Measurements from ENCODE around the gene COL4A2.

Gene COL4A2

GRCh38 chr13:110407021-110407420 is 99.9 kb downstream of the COL4A2 start:
- DNase-seq = no peak

DNA sequence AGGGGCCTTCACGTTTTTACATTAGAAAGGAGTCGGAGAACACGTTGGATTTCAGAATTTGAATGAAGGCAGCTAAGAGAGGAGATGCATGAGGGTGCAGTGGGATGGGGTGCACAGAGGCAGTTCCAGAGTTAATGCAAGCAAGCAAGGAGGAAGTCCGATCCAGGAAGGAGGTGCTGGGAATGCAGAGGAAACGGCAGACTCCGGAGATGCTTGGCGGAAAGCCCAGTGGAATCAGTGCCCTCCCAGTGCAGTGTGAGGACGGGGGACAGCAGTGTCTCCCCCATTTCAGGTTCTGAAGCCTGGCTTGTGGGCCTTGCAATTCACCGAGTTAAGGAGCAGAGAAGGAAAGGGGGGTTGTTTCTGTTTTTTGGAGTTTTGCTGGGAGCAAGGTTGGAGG is 100.4 kb downstream of the COL4A2 start:
- no peak for DNase-seq

- DNase-seq = no peak
Measured at GRCh38 chr13:110408286-110408685, 101.2 kb downstream of the COL4A2 start.

DNA sequence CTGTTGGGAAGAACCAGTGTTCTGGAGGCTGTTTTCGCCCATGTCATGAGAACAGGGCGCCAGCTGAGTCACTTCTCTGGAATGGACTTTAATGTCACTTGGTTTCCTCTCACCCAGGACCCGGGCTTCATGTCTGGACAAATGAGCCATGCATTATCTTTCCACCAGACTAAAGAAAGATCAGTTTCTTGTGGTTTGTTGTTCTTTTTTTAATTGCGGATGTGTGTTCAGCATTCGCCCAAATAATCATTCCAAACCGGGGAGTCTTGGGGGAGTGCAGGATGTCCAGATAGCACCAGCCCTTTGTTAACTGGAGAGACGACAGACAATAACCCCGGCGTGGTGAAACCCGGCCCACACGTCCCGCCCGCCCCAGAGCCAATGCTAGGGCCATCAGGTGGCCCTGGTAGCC is 102.5 kb downstream of the COL4A2 start:
- DNase-seq = no peak

GRCh38 chr13:110410000-110410399 is 102.9 kb downstream of the COL4A2 start:
- DNase-seq = no peak

DNA sequence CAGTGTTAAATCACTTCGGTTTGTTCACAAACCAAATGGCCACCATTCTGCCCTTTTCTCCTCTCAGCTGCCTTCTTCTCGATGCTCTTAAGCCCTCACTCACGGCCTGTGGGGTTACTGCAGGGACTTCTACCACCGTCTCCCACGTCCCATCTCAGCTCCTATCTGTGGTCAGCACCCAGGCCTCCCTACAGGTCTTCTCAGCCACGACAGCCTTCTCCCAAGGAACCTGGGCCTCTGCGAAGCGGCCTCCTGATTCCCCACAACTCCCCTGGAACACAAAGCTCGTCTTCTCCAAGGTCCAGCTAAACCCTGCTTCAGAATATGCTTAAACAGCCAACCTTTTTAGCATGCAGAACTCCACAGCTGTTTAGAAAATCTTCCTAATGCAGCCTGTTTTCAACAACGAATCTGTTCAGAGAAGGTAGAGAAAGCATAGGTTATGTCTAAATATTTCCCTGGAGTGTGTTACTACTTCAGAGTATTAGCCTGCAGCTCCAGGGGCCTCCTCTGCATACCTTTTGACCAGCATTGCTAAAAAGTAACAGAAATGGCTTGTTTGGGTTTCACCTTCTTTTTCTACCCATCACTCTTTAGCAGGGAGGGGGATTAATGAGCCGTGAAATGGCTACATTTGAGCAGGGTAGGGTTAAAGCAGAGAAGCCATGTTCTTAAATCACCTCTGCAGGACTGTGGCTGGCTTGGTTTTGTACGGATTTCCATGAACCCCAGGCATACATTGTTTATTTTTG is 104.0 kb downstream of the COL4A2 start:
- DNase-seq = no peak

DNA sequence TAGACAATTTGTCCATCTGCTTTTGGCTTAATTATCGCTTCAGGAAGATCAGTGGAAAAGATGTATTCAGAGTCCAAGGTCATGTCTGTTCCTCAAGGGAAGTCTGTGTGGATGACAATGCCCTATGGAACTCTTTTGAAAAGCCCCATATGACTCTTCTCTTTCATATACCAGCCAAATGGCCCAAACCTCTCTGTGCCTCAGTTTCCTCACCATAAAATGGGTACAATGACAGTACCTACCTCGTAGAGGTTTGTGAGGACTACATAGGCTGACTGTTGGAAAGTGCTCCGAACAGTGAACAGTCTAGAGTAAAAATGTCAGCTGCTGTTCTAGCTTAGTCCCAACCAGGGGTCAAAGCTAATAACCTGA is 104.6 kb downstream of the COL4A2 start:
- no peak for DNase-seq

GRCh38 chr13:110412132-110412914 is 105.2 kb downstream of the COL4A2 start:
- DNase-seq = no peak

DNA sequence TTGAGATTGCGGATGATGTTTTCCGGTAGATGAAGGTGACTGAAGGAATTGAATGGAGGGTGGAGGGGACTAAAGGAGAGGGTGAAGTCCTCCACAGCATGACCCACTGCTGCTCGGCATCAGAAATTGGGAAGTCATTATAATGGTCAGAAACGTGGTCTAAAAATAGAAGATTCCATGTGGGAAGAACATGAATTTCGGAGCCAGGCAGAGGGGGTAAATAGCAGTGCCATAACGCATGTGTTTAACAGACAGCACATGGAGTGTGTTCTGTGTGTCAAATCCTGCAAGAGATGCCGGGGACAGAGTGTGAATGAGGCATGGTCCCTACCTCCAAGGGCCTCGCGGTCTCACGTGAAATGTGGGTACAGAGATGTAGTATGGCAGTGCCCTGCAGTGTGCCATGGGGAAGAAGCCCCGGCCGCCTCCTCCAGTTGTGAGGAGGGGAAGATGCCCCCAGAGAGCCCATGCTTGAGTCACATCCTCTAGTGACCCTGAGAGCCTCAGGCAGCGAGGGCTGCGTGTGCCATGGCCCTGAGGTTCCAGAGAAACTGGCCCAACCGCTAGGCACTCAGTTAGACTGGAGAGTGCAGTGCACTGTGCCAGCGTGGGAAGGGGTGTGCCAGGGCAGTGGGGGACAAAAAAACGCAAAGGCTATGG is 106.1 kb downstream of the COL4A2 start:
- DNase-seq = no peak

- DNase-seq = no peak
Measured at GRCh38 chr13:110413676-110414040, 106.6 kb downstream of the COL4A2 start.

- no peak for DNase-seq
Measured at GRCh38 chr13:110414283-110414682, 107.2 kb downstream of the COL4A2 start.

DNA sequence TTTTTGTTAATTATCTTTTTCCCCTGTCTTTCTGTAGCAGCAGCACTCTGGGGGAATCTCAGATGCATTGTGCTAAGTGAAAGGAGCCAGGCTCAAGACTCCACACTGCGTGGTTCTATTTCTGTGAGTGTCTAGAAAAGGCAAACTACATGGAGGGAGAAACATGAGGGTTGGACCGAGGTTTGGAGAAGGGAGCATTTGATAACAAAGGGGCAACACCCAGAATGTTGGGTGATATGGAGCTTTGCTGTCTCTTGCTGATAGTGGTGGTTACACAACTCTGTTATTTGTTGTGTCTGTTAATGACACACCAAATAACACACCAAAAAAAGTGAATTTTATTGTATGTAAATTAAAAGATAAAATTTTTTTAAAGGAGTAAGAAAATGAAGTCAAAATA is 107.8 kb downstream of the COL4A2 start:
- no peak for DNase-seq

DNA sequence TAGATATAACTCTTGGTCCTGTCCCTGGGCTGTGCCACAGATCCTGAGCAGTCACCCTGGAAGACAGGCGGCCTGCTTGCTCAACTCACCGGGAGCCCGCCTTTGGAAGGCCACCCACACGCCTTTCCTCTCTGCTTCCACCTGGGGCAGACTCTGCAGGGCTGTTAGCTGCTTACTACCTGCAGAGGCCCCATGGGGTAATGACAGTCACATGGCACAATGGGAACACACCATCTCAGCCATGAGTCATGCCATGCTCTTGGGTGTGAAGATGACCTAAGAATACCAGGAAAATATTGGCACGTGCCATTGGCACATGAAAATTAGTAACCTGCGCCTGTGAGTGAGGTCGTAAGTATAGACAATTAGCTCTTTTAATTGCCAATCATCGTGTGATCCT is 108.6 kb downstream of the COL4A2 start:
- no peak for DNase-seq

- DNase-seq = no peak
Measured at GRCh38 chr13:110416131-110417025, 109.3 kb downstream of the COL4A2 start.

- no peak for DNase-seq
Measured at GRCh38 chr13:110418944-110419343, 111.9 kb downstream of the COL4A2 start.

- DNase-seq = no peak
Measured at GRCh38 chr13:110419381-110419791, 112.3 kb downstream of the COL4A2 start.

- DNase-seq = no peak
Measured at GRCh38 chr13:110419946-110420345, 112.9 kb downstream of the COL4A2 start.

DNA sequence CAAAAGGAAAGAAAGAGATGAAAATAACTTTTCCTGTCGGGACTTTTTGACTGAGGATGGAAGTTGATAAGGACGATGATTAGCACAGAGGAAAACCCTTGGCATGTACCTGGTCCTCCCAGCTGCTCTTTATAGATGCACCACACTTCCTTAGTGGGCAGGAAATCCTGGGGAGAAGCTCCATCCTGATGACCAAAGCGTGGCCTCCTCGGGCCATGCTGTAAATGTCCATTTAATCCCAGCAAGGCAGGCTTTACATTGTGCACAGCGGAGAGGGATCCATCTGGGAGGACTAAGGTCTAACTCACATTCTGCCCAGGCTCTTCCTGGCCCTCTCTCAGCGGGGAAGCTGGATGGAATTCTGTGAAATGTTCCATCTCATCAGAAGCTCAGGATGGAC is 113.5 kb downstream of the COL4A2 start:
- DNase-seq = no peak

DNA sequence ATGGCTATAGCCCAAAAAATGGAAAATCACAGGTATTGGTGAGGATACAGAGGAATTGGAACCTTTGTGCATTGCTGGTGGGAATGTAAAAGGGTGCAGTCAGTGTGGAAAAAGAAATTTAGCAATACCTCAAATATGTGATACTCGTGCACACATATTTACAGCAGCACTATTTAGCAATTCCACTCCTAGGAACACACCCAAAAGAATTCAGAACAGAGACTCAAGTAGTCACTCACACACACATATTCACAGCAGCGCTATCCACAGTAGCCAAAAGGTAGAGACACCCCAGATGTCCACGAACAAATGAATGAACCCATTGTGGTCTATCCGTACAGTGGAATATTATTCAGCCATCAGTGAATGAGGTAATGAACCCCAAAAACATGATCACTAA is 114.0 kb downstream of the COL4A2 start:
- no peak for DNase-seq

DNA sequence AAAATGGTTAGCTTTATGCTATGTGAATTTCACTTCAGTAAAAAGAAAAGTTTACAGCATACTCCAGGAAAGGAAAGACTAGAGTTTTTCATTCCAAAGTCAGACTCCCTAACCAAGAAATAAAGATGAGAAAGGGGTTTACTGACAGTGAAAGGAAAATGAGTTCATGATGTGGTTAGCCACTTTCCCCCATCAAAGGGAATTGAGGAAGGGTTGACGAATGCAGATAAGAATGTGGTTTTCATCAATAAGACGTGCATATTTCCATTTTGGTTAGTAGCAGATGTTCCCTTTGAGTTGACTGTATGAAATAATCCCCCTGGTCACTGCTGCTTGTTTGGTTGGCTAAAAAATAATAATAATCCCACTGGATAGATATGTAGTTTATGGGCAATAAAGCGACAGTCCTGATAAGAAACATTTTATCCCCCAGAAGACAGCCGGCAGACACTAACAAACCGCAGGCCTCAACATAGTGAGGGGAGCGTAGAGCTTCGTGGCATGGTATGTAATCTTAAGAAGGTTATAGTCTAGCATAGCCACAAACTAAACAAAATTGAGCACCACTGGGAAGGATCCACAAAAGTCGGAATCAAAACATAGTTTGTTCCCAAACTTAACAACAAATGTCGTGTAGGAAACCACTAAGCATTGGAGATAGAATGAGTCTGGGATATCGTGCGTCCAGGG is 114.8 kb downstream of the COL4A2 start:
- DNase-seq = no peak

GRCh38 chr13:110422913-110423688 is 116.0 kb downstream of the COL4A2 start:
- no peak for DNase-seq

Data from NCI-H526 treated with DMSO at 0.1 percent for 48 hours (cell line).